WTC11 (cell line): ENCODE data around the gene RASSF4. TPM values are rescaled to one million over a fixed set of nuclear protein-coding genes. Genes with fewer than 3 reads are reported as not detected.

Experiments
- ATAC-seq: fragments of 200-7000 bp; cut with Tn5 transposase; 2 replicates; pipeline ENCODE4 v1.10.0; 2021; ENCODE audit warnings: mild to moderate bottlenecking, moderate library complexity
- CTCF ChIA-PET: fragments of 300-600 bp; sonication (Branson Sonifier 250); formaldehyde crosslinking; loops from one replicate; lab custom pipeline; 2021; ENCODE audit warnings: antibody characterized with exemption; lab: Charles Lee
- POLR2A ChIA-PET: fragments of 350-600 bp; sonication (Branson Sonifier 250); formaldehyde crosslinking; loops from one replicate; lab custom pipeline; 2021; ENCODE audit warnings: antibody characterized with exemption; lab: Charles Lee
- DNase-seq: peaks from one replicate; pipeline ENCODE4 v3.0.0; 2021; ENCODE audit warnings: low spot score
- H3K27ac Mint-ChIP-seq: 2 replicates; pipeline ENCODE4 v1.8.0; 2021; ENCODE audit warnings: mixed read lengths
- H3K27me3 Mint-ChIP-seq: 2 replicates; pipeline ENCODE4 v1.8.0; 2021; ENCODE audit warnings: low read depth, mild to moderate bottlenecking, moderate library complexity, mixed read lengths
- H3K36me3 Mint-ChIP-seq: 2 replicates; pipeline ENCODE4 v1.8.0; 2021; ENCODE audit warnings: mixed read lengths
- H3K4me1 Mint-ChIP-seq: 2 replicates; pipeline ENCODE4 v1.8.0; 2022; ENCODE audit warnings: mixed read lengths
- H3K4me3 Mint-ChIP-seq: 2 replicates; pipeline ENCODE4 v1.8.0; 2021; ENCODE audit warnings: mild to moderate bottlenecking, moderate library complexity, mixed read lengths
- H3K9me3 Mint-ChIP-seq: 2 replicates; pipeline ENCODE4 v1.8.0; 2021; ENCODE audit warnings: mixed read lengths
- ARID4B ChIP-seq: sonication (generic); formaldehyde crosslinking; IDR thresholded peaks from 2 replicates; pipeline ENCODE4 v1.8.0; 2023; ENCODE audit warnings: missing genetic modification reagents, mild to moderate bottlenecking, borderline replicate concordance
- CREB1 ChIP-seq: sonication (generic); formaldehyde crosslinking; IDR thresholded peaks from 2 replicates; pipeline ENCODE4 v1.8.0; 2023; ENCODE audit warnings: mild to moderate bottlenecking, missing genetic modification reagents
- E2F5 ChIP-seq: sonication (generic); formaldehyde crosslinking; IDR thresholded peaks from 2 replicates; pipeline ENCODE4 v1.8.1; 2022; ENCODE audit warnings: mild to moderate bottlenecking, moderate library complexity, missing genetic modification reagents
- GABPB1 ChIP-seq: sonication (generic); formaldehyde crosslinking; IDR thresholded peaks from 2 replicates; pipeline ENCODE4 v1.8.1; 2023; ENCODE audit warnings: mild to moderate bottlenecking, missing genetic modification reagents
- GTF2I ChIP-seq: fragments of 250-450 bp; sonication (Bioruptor Pico); conservative IDR thresholded peaks from 2 replicates; pipeline ENCODE4 v1.4.0; 2021; ENCODE audit warnings: mild to moderate bottlenecking
- HMGA2 ChIP-seq: fragments of 250-450 bp; sonication (Bioruptor Pico); IDR thresholded peaks from 2 replicates; pipeline ENCODE4 v1.4.0; 2021; ENCODE audit warnings: mild to moderate bottlenecking, moderate library complexity
- JAZF1 ChIP-seq: fragments of 250-450 bp; sonication (Bioruptor Pico); IDR thresholded peaks from 2 replicates; pipeline ENCODE4 v1.9.0; 2021; ENCODE audit warnings: moderate library complexity, mild to moderate bottlenecking, inconsistent platforms
- MYBL2 ChIP-seq: sonication (generic); formaldehyde crosslinking; IDR thresholded peaks from 2 replicates; pipeline ENCODE4 v1.8.1; 2023; ENCODE audit warnings: mild to moderate bottlenecking, moderate library complexity, missing genetic modification reagents
- NFE2L1 ChIP-seq: sonication (generic); formaldehyde crosslinking; IDR thresholded peaks from 2 replicates; pipeline ENCODE4 v1.8.1; 2023; ENCODE audit warnings: missing genetic modification reagents
- NFYB ChIP-seq: sonication (generic); formaldehyde crosslinking; conservative IDR thresholded peaks from 2 replicates; pipeline ENCODE4 v1.8.0; 2022; ENCODE audit warnings: low read depth, missing genetic modification reagents
- NR1H2 ChIP-seq: sonication (generic); formaldehyde crosslinking; IDR thresholded peaks from 2 replicates; pipeline ENCODE4 v1.9.0; 2021; ENCODE audit warnings: mild to moderate bottlenecking, moderate library complexity, missing genetic modification reagents
- NR2C2 ChIP-seq: sonication (generic); formaldehyde crosslinking; IDR thresholded peaks from 2 replicates; pipeline ENCODE4 v1.8.0; 2022; ENCODE audit warnings: mild to moderate bottlenecking, missing genetic modification reagents
- NR3C1 ChIP-seq: sonication (generic); formaldehyde crosslinking; conservative IDR thresholded peaks from 2 replicates; pipeline ENCODE4 v1.8.1; 2023; ENCODE audit warnings: low read depth, mild to moderate bottlenecking, missing genetic modification reagents
- PRRX2 ChIP-seq: fragments of 250-450 bp; sonication (Bioruptor Pico); IDR thresholded peaks from 2 replicates; pipeline ENCODE4 v1.8.0; 2021; ENCODE audit warnings: mild to moderate bottlenecking
- RORB ChIP-seq: fragments of 250-450 bp; sonication (Bioruptor Pico); IDR thresholded peaks from 2 replicates; pipeline ENCODE4 v1.9.0; 2021; ENCODE audit warnings: mild to moderate bottlenecking
- SMAD4 ChIP-seq: sonication (generic); formaldehyde crosslinking; IDR thresholded peaks from 2 replicates; pipeline ENCODE4 v1.8.0; 2022; ENCODE audit warnings: mild to moderate bottlenecking, missing genetic modification reagents
- ZNF281 ChIP-seq: sonication (generic); formaldehyde crosslinking; IDR thresholded peaks from 2 replicates; pipeline ENCODE4 v1.8.0; 2023; ENCODE audit warnings: mild to moderate bottlenecking, missing genetic modification reagents
- ZNF416 ChIP-seq: fragments of 250-450 bp; sonication (Bioruptor Pico); IDR thresholded peaks from 2 replicates; pipeline ENCODE4 v1.9.0; 2021; ENCODE audit warnings: mild to moderate bottlenecking, inconsistent platforms
- ZNF512 ChIP-seq: sonication (generic); formaldehyde crosslinking; IDR thresholded peaks from 2 replicates; pipeline ENCODE4 v1.8.1; 2022; ENCODE audit warnings: missing genetic modification reagents, borderline replicate concordance
- ZNF671 ChIP-seq: fragments of 250-450 bp; sonication (Bioruptor Pico); IDR thresholded peaks from 2 replicates; pipeline ENCODE4 v1.8.0; 2021; ENCODE audit warnings: mild to moderate bottlenecking
- total RNA-seq: library from RNA; stranded (reverse); gene quantifications from 3 replicates; pipeline ENCODE4 v1.2.3, GENCODE V29; 2021
- TF ChIP-seq, protein P1 (sequence below): fragments of 250-450 bp; sonication (Bioruptor Pico); IDR thresholded peaks from 2 replicates; pipeline ENCODE4 v1.8.0; 2021; ENCODE audit warnings: mild to moderate bottlenecking

RASSF4 gene
- total RNA-seq, 1 experiment from 2014 or later, result 15.7 TPM

DNA sequence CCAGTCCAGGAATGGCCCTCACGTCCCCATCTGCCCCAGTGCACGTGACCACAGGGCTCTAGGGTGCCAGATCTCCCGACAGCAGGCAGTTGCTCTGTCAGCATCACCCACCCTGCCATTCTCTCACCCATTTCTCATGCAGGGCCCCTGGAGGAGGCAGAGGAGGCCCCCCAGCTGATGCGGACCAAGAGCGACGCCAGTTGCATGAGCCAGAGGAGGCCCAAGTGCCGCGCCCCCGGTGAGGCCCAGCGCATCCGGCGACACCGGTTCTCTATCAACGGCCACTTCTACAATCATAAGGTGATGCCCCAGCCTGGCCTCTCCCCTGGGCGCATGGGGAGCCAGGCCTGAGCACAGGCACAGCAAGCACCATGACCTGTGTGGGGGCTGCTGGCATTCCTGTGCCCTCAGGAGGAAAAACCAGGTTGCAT, 25.1 kb downstream of the RASSF4 start:
- Mint-ChIP-seq H3K4me1 (peaks cover 60% of the 10 kb centered on the region), H3K4me3 (no peak overlapping the region), H3K9me3 (no peaks in the 10 kb centered on the region), H3K36me3 (peaks cover 2% of the 10 kb centered on the region; the same call in 1 of the 2 replicates), H3K27ac (no peak overlapping the region)
- POLR2A ChIA-PET, result no interaction called here
- CTCF ChIA-PET, result interaction anchor here (0.6 to 2.2 kb wide), 4 partner anchors 11 to 52 kb away, joined by 3 to 12 read pairs (median 3); no protein-coding TSS in a partner anchor
- TF ChIP-seq SMAD4 (CRISPR knock-in tag), result no peak
- TF ChIP-seq HMGA2 (CRISPR knock-in tag), result no peak
- no peak for TF ChIP-seq E2F5 (CRISPR knock-in tag)
- no peak for TF ChIP-seq NFYB (CRISPR knock-in tag)
- TF ChIP-seq MYBL2, result no peak
- no peak for TF ChIP-seq RORB (CRISPR knock-in tag)
- TF ChIP-seq ZNF671 (CRISPR knock-in tag), result no peak
- TF ChIP-seq NR1H2, result no peak
- TF ChIP-seq ZNF281 (CRISPR knock-in tag), result no peak
- TF ChIP-seq, all 79 proteins: peak for 0
- no peaks in the 10 kb centered on the region; the same call in 1 of the 2 replicates for H3K27me3 Mint-ChIP-seq
- ATAC-seq, result no peak
- no peak for DNase-seq

DNA sequence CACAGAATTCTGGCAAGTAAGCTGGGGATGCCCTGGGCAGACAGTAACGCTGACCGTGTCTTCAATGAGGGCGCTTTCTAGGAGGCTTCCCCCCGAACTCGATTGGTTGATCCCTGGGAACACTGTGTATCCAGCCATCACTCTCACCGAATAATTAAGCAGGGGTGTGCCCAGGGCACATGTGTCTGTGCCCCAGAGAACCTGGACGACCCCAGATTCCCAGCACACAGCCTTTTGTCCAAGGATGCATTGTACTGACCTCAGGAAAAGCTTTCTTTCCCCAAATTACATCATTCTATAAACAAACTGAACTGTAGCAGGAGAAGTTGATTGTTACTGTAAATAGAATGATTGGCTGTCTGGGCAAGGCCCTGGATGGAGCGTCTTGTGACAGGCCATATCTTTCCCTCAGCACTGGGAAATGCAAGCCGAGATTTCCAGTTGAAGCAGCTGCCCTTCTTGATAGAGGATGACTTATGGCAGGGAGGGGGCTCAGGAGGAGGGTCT, 25.6 kb downstream of the RASSF4 start:
- DNase-seq (no peak), ATAC-seq (no peak)
- no peak for TF ChIP-seq ZNF512 (CRISPR knock-in tag)
- TF ChIP-seq NFE2L1 (CRISPR knock-in tag), result no peak
- peak; percentile 81 for TF ChIP-seq GABPB1 (CRISPR knock-in tag)
- Mint-ChIP-seq H3K27me3 (no peaks in the 10 kb centered on the region; the same call in 1 of the 2 replicates), H3K27ac (no peak overlapping the region), H3K36me3 (peaks cover 2% of the 10 kb centered on the region; the same call in 1 of the 2 replicates), H3K9me3 (no peaks in the 10 kb centered on the region), H3K4me1 (peaks cover 60% of the 10 kb centered on the region), H3K4me3 (no peak overlapping the region)
- CTCF ChIA-PET, result interaction anchor here (0.6 to 2.2 kb wide), 4 partner anchors 18 to 106 kb away, joined by 3 to 12 read pairs (median 4); no protein-coding TSS in a partner anchor
- POLR2A ChIA-PET, result no interaction called here

GRCh38 chr10:44986179-44986578, 26.6 kb downstream of the RASSF4 start:
- H3K27me3 Mint-ChIP-seq, result no peaks in the 10 kb centered on the region; the same call in 1 of the 2 replicates
- H3K4me1 Mint-ChIP-seq, result peaks cover 62% of the 10 kb centered on the region
- CTCF ChIA-PET, result interaction anchor here (0.9 to 2.2 kb wide), 3 partner anchors 54 to 107 kb away, joined by 4 to 12 read pairs (median 5); no protein-coding TSS in a partner anchor
- POLR2A ChIA-PET, result no interaction called here
- no peak overlapping the region for H3K27ac Mint-ChIP-seq
- no peak overlapping the region for H3K4me3 Mint-ChIP-seq
- no peak for ATAC-seq
- peaks cover 2% of the 10 kb centered on the region; the same call in 1 of the 2 replicates for H3K36me3 Mint-ChIP-seq
- no peak for DNase-seq
- no peaks in the 10 kb centered on the region for H3K9me3 Mint-ChIP-seq
- TF ChIP-seq, protein P1, sequence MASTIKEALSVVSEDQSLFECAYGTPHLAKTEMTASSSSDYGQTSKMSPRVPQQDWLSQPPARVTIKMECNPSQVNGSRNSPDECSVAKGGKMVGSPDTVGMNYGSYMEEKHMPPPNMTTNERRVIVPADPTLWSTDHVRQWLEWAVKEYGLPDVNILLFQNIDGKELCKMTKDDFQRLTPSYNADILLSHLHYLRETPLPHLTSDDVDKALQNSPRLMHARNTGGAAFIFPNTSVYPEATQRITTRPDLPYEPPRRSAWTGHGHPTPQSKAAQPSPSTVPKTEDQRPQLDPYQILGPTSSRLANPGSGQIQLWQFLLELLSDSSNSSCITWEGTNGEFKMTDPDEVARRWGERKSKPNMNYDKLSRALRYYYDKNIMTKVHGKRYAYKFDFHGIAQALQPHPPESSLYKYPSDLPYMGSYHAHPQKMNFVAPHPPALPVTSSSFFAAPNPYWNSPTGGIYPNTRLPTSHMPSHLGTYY (CRISPR knock-in tag), result no peak
- no peak for TF ChIP-seq CREB1
- no peak for TF ChIP-seq NFE2L1 (CRISPR knock-in tag)
- no peak for TF ChIP-seq ZNF416 (CRISPR knock-in tag)
- TF ChIP-seq NR3C1 (CRISPR knock-in tag), result no peak
- TF ChIP-seq GTF2I (CRISPR knock-in tag), result no peak
- TF ChIP-seq NR2C2 (CRISPR knock-in tag), result no peak
- no peak for TF ChIP-seq GABPB1 (CRISPR knock-in tag)
- TF ChIP-seq SMAD4 (CRISPR knock-in tag), result no peak
- TF ChIP-seq JAZF1 (CRISPR knock-in tag), result no peak
- TF ChIP-seq PRRX2 (CRISPR knock-in tag), result no peak
- no peak for TF ChIP-seq ARID4B
